Right renal pelvis (tissue), 4 donors: ENCODE results near the gene OR8D2. TPM values are rescaled to one million over a fixed set of nuclear protein-coding genes. Genes with fewer than 3 reads are reported as not detected.
"Not testable (repeated sequence)": the region's sequence is repeated elsewhere in the genome, so short reads cannot be mapped to it uniquely, and the experiment has no call there.

Experiments
- DNase-seq, 4 donors: peaks; one replicate each; pipeline ENCODE4 v3.0.0-alpha.2; 2013; ENCODE audit warnings: low read depth in 4 of 4, low spot score in 3 of 4, missing footprints in 1 of 4
- polyA plus RNA-seq, 4 donors: library from polyadenylated mRNA; unstranded; fragments of 120-200 nt; gene quantifications; one replicate each; pipeline ENCODE4 v1.2.1, GENCODE V29; 2013; ENCODE audit not compliant: insufficient read length in 4 of 4

Gene OR8D2
- polyA plus RNA-seq, 4 donors, result not detected

- DNase-seq, result no peak
Observed at GRCh38 chr11:124294687-124295086, 25.3 kb downstream of the OR8D2 start.

GRCh38 chr11:124285610-124286344 is 34.2 kb downstream of the OR8D2 start:
- no peak for DNase-seq

- DNase-seq, result no peak
Observed at GRCh38 chr11:124278261-124278660, 41.7 kb downstream of the OR8D2 start.

GRCh38 chr11:124277804-124278203 is 42.2 kb downstream of the OR8D2 start:
- DNase-seq, result no peak

- DNase-seq, result no peak
Observed at GRCh38 chr11:124277207-124277606, 42.8 kb downstream of the OR8D2 start.

GRCh38 chr11:124276081-124276480 is 43.9 kb downstream of the OR8D2 start:
- no peak for DNase-seq

- no peak for DNase-seq
Observed at GRCh38 chr11:124274000-124274399, 46.0 kb downstream of the OR8D2 start.

- not testable (repeated sequence) for DNase-seq
Observed at GRCh38 chr11:124270886-124271285, 49.1 kb downstream of the OR8D2 start.

Other genes with a start within 250 kb of the OR8D2 start
- 10 to 100 TPM; 12.8 to 16.8 (median 15.9) TPM for gene VWA5A, start 204.7 kb downstream of the OR8D2 start, polyA plus RNA-seq
- gene OR10D3, start 136.9 kb downstream of the OR8D2 start, polyA plus RNA-seq, result not detected
- not detected for gene OR8G1, start 79.1 kb downstream of the OR8D2 start, polyA plus RNA-seq
- not detected for gene OR8G5, start 63.8 kb downstream of the OR8D2 start, polyA plus RNA-seq
- gene OR8D1, start 6.2 kb downstream of the OR8D2 start, polyA plus RNA-seq, result not detected
- gene OR8B2, start 64.3 kb upstream of the OR8D2 start, polyA plus RNA-seq, result not detected
- not detected for gene OR8B3, start 78.8 kb upstream of the OR8D2 start, polyA plus RNA-seq
- not detected for gene OR8B4, start 104.7 kb upstream of the OR8D2 start, polyA plus RNA-seq
- not detected for gene OR8B8, start 125.5 kb upstream of the OR8D2 start, polyA plus RNA-seq
- under 1 TPM in 1 of 4 donors, not detected in 3; 0.04 TPM for gene OR8B12, start 223.5 kb upstream of the OR8D2 start, polyA plus RNA-seq
- gene OR8A1, start 249.8 kb upstream of the OR8D2 start, polyA plus RNA-seq, result under 1 TPM in 1 of 4 donors, not detected in 3; 0.04 TPM